AG09319 (cell line): Measurements from ENCODE around the gene IQCE.
"Not testable (repeated sequence)": the region's sequence is repeated elsewhere in the genome, so short reads cannot be mapped to it uniquely, and the experiment has no call there.

Source experiments
- DNase-seq: peaks from one replicate; pipeline ENCODE4 v3.0.0-alpha.2; 2010; ENCODE audit warnings: low read depth; ENCODE audit errors: extremely low read depth
- CTCF ChIP-seq: IDR thresholded peaks from 2 replicates; pipeline ENCODE4 v1.5.1; 2011; ENCODE audit warnings: low read depth, mild to moderate bottlenecking, inconsistent platforms, low read length, moderate library complexity

IQCE gene

GRCh38 chr7:2526659-2527504 is 31.9 kb upstream of the IQCE start:
- DNase-seq = no peak

GRCh38 chr7:2527505-2528467 is 31.0 kb upstream of the IQCE start:
- no peak for TF ChIP-seq CTCF
- DNase-seq = no peak

More at GRCh38 chr7:2526659-2527504, 31.9 kb upstream of the IQCE start:
- TF ChIP-seq CTCF = no peak

- DNase-seq = no peak
- TF ChIP-seq CTCF = no peak
Measured at GRCh38 chr7:2528481-2529095, 30.2 kb upstream of the IQCE start.

GRCh38 chr7:2529161-2530070 is 29.4 kb upstream of the IQCE start:
- no peak for DNase-seq
- no peak for TF ChIP-seq CTCF

- TF ChIP-seq CTCF = no peak
- DNase-seq = no peak
Measured at GRCh38 chr7:2530071-2530987, 28.4 kb upstream of the IQCE start.

- not testable (repeated sequence) for DNase-seq
Measured at GRCh38 chr7:2530994-2531795, 27.6 kb upstream of the IQCE start.

- not testable (repeated sequence) for DNase-seq
Measured at GRCh38 chr7:2531796-2532110, 27.0 kb upstream of the IQCE start.

- not testable (repeated sequence) for DNase-seq
Measured at GRCh38 chr7:2532199-2532772, 26.5 kb upstream of the IQCE start.

GRCh38 chr7:2532816-2533215 is 26.0 kb upstream of the IQCE start:
- not testable (repeated sequence) for DNase-seq

GRCh38 chr7:2533566-2533965 is 25.2 kb upstream of the IQCE start:
- DNase-seq = not testable (repeated sequence)
